ENCODE results near the gene HDAC7.

The HDAC7 gene

DNA sequence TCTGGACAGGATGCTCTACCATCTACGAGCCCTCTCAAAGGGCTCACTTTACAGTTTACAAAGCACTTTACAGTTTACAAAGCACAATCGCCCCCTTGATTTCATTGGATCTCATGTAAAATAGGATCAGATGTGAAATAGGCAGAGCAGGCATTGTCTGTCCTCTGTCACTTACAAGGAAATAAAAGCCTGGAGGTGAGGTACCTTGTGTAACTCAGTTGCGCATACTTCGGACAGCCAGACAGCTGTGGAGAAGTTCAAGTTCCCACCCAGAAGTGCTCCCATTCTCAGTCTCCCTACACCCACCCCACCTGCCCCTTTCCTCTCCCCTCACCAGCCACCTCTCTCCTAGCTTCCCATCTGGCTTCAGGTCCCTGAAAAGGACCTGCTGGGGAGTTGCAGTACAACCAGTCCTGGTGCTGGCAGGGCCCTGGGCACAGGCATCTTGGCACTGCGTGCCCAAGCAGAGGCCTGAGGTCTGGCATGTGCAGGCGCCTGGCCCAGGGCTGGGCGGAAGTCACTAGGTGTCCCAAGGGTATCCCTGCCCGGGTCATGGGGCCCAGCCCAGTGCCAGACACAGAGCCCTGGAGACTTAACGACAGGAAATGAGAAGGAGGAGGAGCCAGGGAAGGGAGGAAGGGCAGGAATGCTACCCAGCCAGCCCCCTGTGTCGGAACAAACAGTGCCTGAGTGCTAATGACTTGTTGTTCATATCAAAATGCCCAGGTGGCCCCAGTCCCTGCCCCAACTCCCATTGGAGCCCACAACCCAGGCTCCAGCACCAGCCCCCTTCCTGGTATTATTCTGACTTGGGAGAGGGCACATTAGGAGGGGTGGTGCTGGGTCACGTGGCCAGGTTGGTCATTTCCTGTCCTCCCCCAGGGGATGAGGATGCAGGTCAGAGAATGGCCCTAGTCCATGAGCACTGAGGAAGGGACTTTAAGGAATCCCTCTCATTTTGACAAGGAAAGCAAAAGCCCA, 66.4 kb downstream of the HDAC7 start:
- TF ChIP-seq, protein P1, sequence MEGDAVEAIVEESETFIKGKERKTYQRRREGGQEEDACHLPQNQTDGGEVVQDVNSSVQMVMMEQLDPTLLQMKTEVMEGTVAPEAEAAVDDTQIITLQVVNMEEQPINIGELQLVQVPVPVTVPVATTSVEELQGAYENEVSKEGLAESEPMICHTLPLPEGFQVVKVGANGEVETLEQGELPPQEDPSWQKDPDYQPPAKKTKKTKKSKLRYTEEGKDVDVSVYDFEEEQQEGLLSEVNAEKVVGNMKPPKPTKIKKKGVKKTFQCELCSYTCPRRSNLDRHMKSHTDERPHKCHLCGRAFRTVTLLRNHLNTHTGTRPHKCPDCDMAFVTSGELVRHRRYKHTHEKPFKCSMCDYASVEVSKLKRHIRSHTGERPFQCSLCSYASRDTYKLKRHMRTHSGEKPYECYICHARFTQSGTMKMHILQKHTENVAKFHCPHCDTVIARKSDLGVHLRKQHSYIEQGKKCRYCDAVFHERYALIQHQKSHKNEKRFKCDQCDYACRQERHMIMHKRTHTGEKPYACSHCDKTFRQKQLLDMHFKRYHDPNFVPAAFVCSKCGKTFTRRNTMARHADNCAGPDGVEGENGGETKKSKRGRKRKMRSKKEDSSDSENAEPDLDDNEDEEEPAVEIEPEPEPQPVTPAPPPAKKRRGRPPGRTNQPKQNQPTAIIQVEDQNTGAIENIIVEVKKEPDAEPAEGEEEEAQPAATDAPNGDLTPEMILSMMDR (IDR thresholded peaks at IDR 0.05; ENCODE audit: insufficient read depth, low read length, poor library complexity, severe bottlenecking): no peak
- Histone ChIP-seq H3K36me3 (ENCODE audit: control insufficient read depth, insufficient read depth, low read length) (no peaks in the 10 kb centered on the region), H3K4me3 (replicated peaks; ENCODE audit: low read depth, low read length) (no peak overlapping the region), H3K27me3 (replicated peaks; ENCODE audit: control insufficient read depth, insufficient read depth, low read length) (no peaks in the 10 kb centered on the region)
- no peak for DNase-seq (ENCODE audit: extremely low read depth, insufficient read length)

DNA sequence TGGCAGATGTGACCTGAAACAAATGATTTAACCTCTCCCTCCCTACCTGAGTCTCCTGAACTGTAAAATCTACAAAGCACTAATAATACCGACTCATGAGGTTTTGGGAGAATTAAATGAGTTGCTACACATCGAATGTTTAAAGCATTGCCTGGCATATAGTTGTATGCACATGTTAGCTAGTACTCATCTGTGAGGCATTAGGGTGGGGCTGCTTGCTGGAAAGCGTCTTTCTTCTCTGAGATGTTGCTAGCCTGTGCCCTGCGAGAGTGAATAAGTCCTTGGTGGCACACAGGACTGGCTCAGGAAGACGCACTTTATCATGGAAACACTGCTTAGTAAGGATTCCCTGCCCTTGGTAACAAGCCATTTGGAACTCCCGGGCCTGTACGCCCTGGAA, 67.2 kb downstream of the HDAC7 start:
- Histone ChIP-seq H3K36me3 (ENCODE audit: control insufficient read depth, insufficient read depth, low read length) (no peaks in the 10 kb centered on the region), H3K4me3 (replicated peaks; ENCODE audit: low read depth, low read length) (no peak overlapping the region), H3K27me3 (replicated peaks; ENCODE audit: control insufficient read depth, insufficient read depth, low read length) (no peaks in the 10 kb centered on the region)
- TF ChIP-seq, protein P1 (IDR thresholded peaks at IDR 0.05; ENCODE audit: insufficient read depth, low read length, poor library complexity, severe bottlenecking): no peak
- DNase-seq (ENCODE audit: extremely low read depth, insufficient read length): no peak

DNA sequence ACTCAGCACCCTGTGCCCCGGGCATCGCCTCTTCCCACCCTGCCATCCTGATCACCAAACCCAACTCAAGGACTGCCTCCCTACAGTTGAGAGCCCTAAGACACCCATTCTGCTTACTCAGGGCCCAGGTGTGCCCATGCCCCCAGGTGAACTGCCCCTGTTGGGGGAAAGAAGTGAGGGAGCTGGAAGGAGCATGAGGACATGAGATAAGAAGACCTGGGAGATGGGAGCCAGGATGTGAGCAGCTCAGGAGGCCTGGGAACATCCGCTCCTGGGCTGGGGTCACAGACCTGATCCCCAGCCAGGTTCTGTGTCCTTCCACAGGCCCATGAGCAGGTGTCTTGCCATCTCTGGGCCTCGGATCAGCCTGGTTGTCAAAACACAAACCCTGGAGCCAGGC, 67.6 kb downstream of the HDAC7 start:
- TF ChIP-seq, protein P1 (IDR thresholded peaks at IDR 0.05; ENCODE audit: insufficient read depth, low read length, poor library complexity, severe bottlenecking): no peak
- Histone ChIP-seq H3K36me3 (ENCODE audit: control insufficient read depth, insufficient read depth, low read length) (no peaks in the 10 kb centered on the region), H3K27me3 (replicated peaks; ENCODE audit: control insufficient read depth, insufficient read depth, low read length) (no peaks in the 10 kb centered on the region), H3K4me3 (replicated peaks; ENCODE audit: low read depth, low read length) (no peak overlapping the region)
- DNase-seq (ENCODE audit: extremely low read depth, insufficient read length): no peak

DNA sequence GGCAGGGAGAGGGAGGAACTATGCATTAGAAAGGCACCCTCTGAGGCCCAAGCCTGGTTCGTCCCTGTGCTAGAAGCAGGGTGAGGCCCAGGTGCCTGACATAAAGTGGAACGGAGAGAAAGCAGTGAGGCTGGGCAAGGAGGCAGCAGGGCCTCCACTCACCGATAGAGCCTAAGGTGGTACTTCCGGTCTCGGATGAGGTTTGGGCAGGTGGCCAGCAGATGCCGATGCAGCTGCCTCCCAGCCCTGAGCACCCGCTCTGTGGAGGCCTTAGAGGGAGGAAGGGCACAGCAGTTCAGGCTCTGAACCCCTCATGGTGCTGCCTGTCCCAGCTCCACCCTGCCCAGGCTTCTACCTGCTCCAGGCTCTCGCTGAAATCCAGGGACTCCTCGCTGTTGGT, 68.1 kb downstream of the HDAC7 start:
- no peaks in the 10 kb centered on the region for H3K27me3 ChIP-seq (replicated peaks; ENCODE audit: control insufficient read depth, insufficient read depth, low read length)
- no peak overlapping the region for H3K4me3 ChIP-seq (replicated peaks; ENCODE audit: low read depth, low read length)
- no peak for DNase-seq (ENCODE audit: extremely low read depth, insufficient read length)
- TF ChIP-seq, protein P1 (IDR thresholded peaks at IDR 0.05; ENCODE audit: insufficient read depth, low read length, poor library complexity, severe bottlenecking): no peak
- H3K36me3 ChIP-seq (ENCODE audit: control insufficient read depth, insufficient read depth, low read length): no peaks in the 10 kb centered on the region

DNA sequence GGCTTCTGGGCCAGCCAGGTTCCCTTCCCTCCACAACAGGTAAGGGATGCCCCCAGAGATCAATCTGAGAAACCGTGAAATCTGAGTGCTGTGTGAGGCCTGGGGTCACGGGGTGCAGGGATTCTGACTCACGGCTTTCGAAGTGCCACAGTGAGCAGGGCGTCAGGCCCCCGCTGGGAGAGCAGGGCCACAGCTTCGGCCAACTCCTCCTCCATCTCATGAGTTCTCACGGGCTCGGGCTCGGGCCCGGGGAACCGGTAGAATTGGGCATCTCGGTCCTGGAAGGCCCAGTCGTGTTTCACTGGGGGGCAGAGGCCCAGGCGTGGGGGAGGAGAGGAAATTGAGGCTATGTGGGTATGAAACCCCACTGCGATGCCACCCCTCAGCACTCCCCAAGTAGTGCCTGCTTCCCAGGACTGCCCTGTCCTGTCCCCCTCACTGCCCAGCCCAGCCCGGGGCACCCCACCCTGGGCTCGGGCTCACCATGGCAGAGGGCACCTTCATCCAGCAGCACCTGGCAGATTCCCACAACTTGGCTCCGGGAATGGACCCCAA, 68.7 kb downstream of the HDAC7 start:
- H3K36me3 ChIP-seq (ENCODE audit: control insufficient read depth, insufficient read depth, low read length): no peaks in the 10 kb centered on the region
- TF ChIP-seq, protein P1 (IDR thresholded peaks at IDR 0.05; ENCODE audit: insufficient read depth, low read length, poor library complexity, severe bottlenecking): no peak
- H3K4me3 ChIP-seq (replicated peaks; ENCODE audit: low read depth, low read length): no peak overlapping the region
- no peaks in the 10 kb centered on the region for H3K27me3 ChIP-seq (replicated peaks; ENCODE audit: control insufficient read depth, insufficient read depth, low read length)
- no peak for DNase-seq (ENCODE audit: extremely low read depth, insufficient read length)
